Activated CD8-positive, alpha-beta T cell treated with anti-CD3 and anti-CD28 coated beads for 36 hours (primary cell): Measurements from ENCODE around the gene ELP4. TPM values are rescaled to one million over a fixed set of nuclear protein-coding genes. Genes with fewer than 3 reads are reported as not detected.

Experiments
- ATAC-seq: fragments of 200-7000 bp; cut with Tn5 transposase; one replicate; pipeline ENCODE4 v1.10.0; 2021; ENCODE audit warnings: mild to moderate bottlenecking, moderate library complexity
- CTCF ChIA-PET: fragments of 350-600 bp; sonication (Branson Sonifier 250); formaldehyde crosslinking; loops from one replicate; lab custom pipeline; 2021; ENCODE audit warnings: antibody characterized with exemption; lab: Charles Lee
- POLR2A ChIA-PET: fragments of 350-600 bp; sonication (Branson Sonifier 250); formaldehyde crosslinking; loops from one replicate; lab custom pipeline; 2021; ENCODE audit warnings: antibody characterized with exemption; lab: Charles Lee
- DNase-seq: peaks from one replicate; pipeline ENCODE4 v3.0.0-alpha.2; 2020
- H3K27ac Mint-ChIP-seq: one replicate; pipeline ENCODE4 v1.8.0; 2021; ENCODE audit warnings: mild to moderate bottlenecking, mixed read lengths
- H3K27me3 Mint-ChIP-seq: one replicate; pipeline ENCODE4 v1.8.0; 2021; ENCODE audit warnings: mixed read lengths
- H3K36me3 Mint-ChIP-seq: one replicate; pipeline ENCODE4 v1.8.0; 2021; ENCODE audit warnings: low read depth, mixed read lengths
- H3K4me1 Mint-ChIP-seq: one replicate; pipeline ENCODE4 v1.8.0; 2021; ENCODE audit warnings: low read depth, mixed read lengths
- H3K4me3 Mint-ChIP-seq: one replicate; pipeline ENCODE4 v1.8.0; 2021; ENCODE audit warnings: mild to moderate bottlenecking, moderate library complexity, mixed read lengths
- H3K9me3 Mint-ChIP-seq: one replicate; pipeline ENCODE4 v1.8.0; 2021; ENCODE audit warnings: mixed read lengths
- CTCF ChIP-seq: fragments of 200-600 bp; IDR thresholded peaks from one replicate; pipeline ENCODE4 v1.8.0; 2022; ENCODE audit warnings: antibody characterized with exemption, mild to moderate bottlenecking
- intact Hi-C: fragments of 100-400 bp; cut with micrococcal nuclease; formaldehyde crosslinking; loops from one replicate; pipeline ENCODE4 v1.10.0; 2022
- total RNA-seq, 2 experiments: library from RNA; stranded (reverse); gene quantifications; one replicate each; pipeline ENCODE4 v1.2.3, GENCODE V29; 2021

Gene ELP4
- total RNA-seq, 2 experiments from 2014 or later = 21.1 to 21.6 TPM

DNA sequence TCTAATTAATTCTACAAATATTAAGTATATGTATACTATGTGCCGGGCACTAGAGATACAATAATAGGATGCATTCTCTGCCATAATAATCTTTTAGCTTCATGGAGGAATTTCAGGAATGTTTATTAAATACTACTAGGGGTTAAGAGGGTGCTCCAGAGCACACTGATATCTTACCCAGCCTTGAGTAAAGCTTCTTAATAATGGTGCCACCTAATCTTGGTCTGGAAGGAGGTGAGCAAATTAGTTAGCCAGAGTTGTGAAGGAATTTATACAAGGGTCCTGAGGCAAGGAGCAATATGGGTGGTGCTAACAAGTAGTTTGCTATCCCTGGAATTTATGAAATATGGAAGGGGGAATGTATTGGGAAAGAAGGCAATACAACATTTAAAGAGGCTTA lies 21.7 kb downstream of the ELP4 start:
- CTCF ChIA-PET = no interaction called here

GRCh38 chr11:31535479-31535878 lies 25.9 kb downstream of the ELP4 start:
- H3K36me3 Mint-ChIP-seq = peaks cover 5% of the 10 kb centered on the region
- CTCF ChIA-PET = no interaction called here
- H3K27ac Mint-ChIP-seq = no peak overlapping the region
- no peak for TF ChIP-seq CTCF
- H3K27me3 Mint-ChIP-seq = no peaks in the 10 kb centered on the region
- H3K4me3 Mint-ChIP-seq = no peak overlapping the region
- POLR2A ChIA-PET = no interaction called here
- H3K4me1 Mint-ChIP-seq = no peaks in the 10 kb centered on the region
- no peaks in the 10 kb centered on the region for H3K9me3 Mint-ChIP-seq
- ATAC-seq = no peak
- no peak for DNase-seq
- intact Hi-C loops = no loop called here

More for the DNA sequence above, 21.7 kb downstream of the ELP4 start:
- ATAC-seq = no peak
- Mint-ChIP-seq H3K4me1 (peaks cover 8% of the 10 kb centered on the region), H3K4me3 (no peak overlapping the region), H3K9me3 (no peaks in the 10 kb centered on the region), H3K36me3 (peaks cover 2% of the 10 kb centered on the region), H3K27ac (no peak overlapping the region), H3K27me3 (no peaks in the 10 kb centered on the region)
- no peak for TF ChIP-seq CTCF
- no peak for DNase-seq
- intact Hi-C loops = no loop called here
- POLR2A ChIA-PET = no interaction called here

DNA sequence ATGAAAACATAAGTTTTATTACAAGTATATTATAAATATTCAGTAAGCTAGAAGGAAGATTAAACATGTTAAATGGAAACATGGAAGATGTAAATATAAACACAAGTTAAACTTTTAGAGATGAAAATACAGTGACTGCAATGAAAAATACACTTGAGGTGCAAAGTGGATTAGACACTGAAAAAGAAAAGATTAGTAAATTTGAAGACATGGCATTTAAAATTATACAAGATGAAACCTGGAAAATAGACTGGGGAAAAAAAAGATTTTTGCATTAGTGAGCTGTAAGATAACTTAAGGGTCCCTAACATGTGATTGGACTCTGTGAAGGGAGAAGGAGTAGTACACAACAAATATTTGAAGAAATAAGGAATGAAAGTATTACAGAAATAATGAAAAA lies 33.3 kb downstream of the ELP4 start:
- Mint-ChIP-seq H3K9me3 (peaks cover 2% of the 10 kb centered on the region), H3K27ac (no peak overlapping the region), H3K27me3 (no peaks in the 10 kb centered on the region), H3K4me1 (no peaks in the 10 kb centered on the region), H3K36me3 (peaks cover 24% of the 10 kb centered on the region), H3K4me3 (no peak overlapping the region)
- DNase-seq = no peak
- ATAC-seq = no peak
- POLR2A ChIA-PET = no interaction called here
- intact Hi-C loops = no loop called here
- CTCF ChIA-PET = no interaction called here
- no peak for TF ChIP-seq CTCF

GRCh38 chr11:31555938-31556337 lies 46.4 kb downstream of the ELP4 start:
- no peak for DNase-seq
- Mint-ChIP-seq H3K9me3 (no peaks in the 10 kb centered on the region), H3K27me3 (no peaks in the 10 kb centered on the region), H3K27ac (no peak overlapping the region), H3K4me1 (no peaks in the 10 kb centered on the region), H3K36me3 (no peaks in the 10 kb centered on the region), H3K4me3 (no peak overlapping the region)
- CTCF ChIA-PET = no interaction called here
- TF ChIP-seq CTCF = no peak
- POLR2A ChIA-PET = no interaction called here
- intact Hi-C loops = no loop called here
- ATAC-seq = no peak

GRCh38 chr11:31558001-31558400 lies 48.4 kb downstream of the ELP4 start:
- no peaks in the 10 kb centered on the region for H3K36me3 Mint-ChIP-seq
- CTCF ChIA-PET = no interaction called here

More at GRCh38 chr11:31558001-31558400, 48.4 kb downstream of the ELP4 start:
- Mint-ChIP-seq H3K9me3 (no peaks in the 10 kb centered on the region), H3K4me3 (no peak overlapping the region), H3K27ac (no peak overlapping the region), H3K27me3 (no peaks in the 10 kb centered on the region), H3K4me1 (no peaks in the 10 kb centered on the region)
- DNase-seq = no peak
- no peak for TF ChIP-seq CTCF
- ATAC-seq = no peak
- intact Hi-C loops = no loop called here
- POLR2A ChIA-PET = no interaction called here
